ENCODE measurements around the gene IDI2. TPM values are rescaled to one million over a fixed set of nuclear protein-coding genes. Genes with fewer than 3 reads are reported as not detected.

The IDI2 gene
- polyA plus RNA-seq, 1 donor (not counting 4 experiments of a cell fraction or from before 2014, with no cell fraction given), result not detected

- TF ChIP-seq EZH2 (IDR thresholded peaks at IDR 0.05; ENCODE audit: low read length), result no peak
- TF ChIP-seq CTCF (optimal IDR thresholded peaks at IDR 0.05 in 1 of 3, IDR thresholded peaks at IDR 0.05 in 1 of 3, conservative IDR thresholded peaks at IDR 0.05 in 1 of 3; ENCODE audit: extremely low read depth in 1 of 3, insufficient read depth in 2 of 3, low read length in 3 of 3), result no peak
- FAIRE-seq (no peak), DNase-seq (ENCODE audit: low read depth, low spot score) (no peak)
- Histone ChIP-seq H3K4me3 (ENCODE audit: control insufficient read depth in 2 of 3, extremely low read depth in 1 of 3, insufficient read depth in 2 of 3, low read depth in 1 of 3, low read length in 3 of 3) (no peak overlapping the region), H3K4me2 (ENCODE audit: control insufficient read depth, extremely low read depth, insufficient read depth, low read depth, low read length) (no peak overlapping the region), H3K36me3 (ENCODE audit: control insufficient read depth in 2 of 2, extremely low read depth in 1 of 2, insufficient read depth in 2 of 2, low read length in 2 of 2) (peaks cover 18 to 27% of the 10 kb centered on the region in 2 experiments), H3K9ac (ENCODE audit: control insufficient read depth, extremely low read depth, insufficient read depth, low read length) (no peak overlapping the region), H3K79me2 (ENCODE audit: control insufficient read depth, insufficient read depth, low read length) (peaks cover 45% of the 10 kb centered on the region), H4K20me1 (ENCODE audit: control insufficient read depth, extremely low read depth, insufficient read depth, low read length) (peaks cover 34% of the 10 kb centered on the region), H3K9me3 (ENCODE audit: control insufficient read depth, low read depth, low read length) (no peaks in the 10 kb centered on the region), H2AFZ (ENCODE audit: control insufficient read depth, low read length) (no peak overlapping the region), H3K27ac (ENCODE audit: control insufficient read depth, insufficient read depth, low read length) (no peak overlapping the region), H3K27me3 (ENCODE audit: control insufficient read depth, extremely low read depth, insufficient read depth, low read length) (no peaks in the 10 kb centered on the region), H3K4me1 (ENCODE audit: control insufficient read depth, extremely low read depth, insufficient read depth, low read length) (peaks cover 15% of the 10 kb centered on the region), H3K9me1 (ENCODE audit: control insufficient read depth, extremely low read depth, insufficient read depth, low read length) (no peaks in the 10 kb centered on the region)
- dilution Hi-C loops (cut with MboI; ENCODE audit: extremely low pct_ligation_motif_present, low sequenced_read_pairs), result no loop called here
These were observed 18.5 kb upstream of the IDI2 start for GRCh38 chr10:1044146-1044545.

- no peak for TF ChIP-seq EZH2 (IDR thresholded peaks at IDR 0.05; ENCODE audit: low read length)
- TF ChIP-seq CTCF (optimal IDR thresholded peaks at IDR 0.05 in 1 of 3, IDR thresholded peaks at IDR 0.05 in 1 of 3, conservative IDR thresholded peaks at IDR 0.05 in 1 of 3; ENCODE audit: extremely low read depth in 1 of 3, insufficient read depth in 2 of 3, low read length in 3 of 3), result no peak
- Histone ChIP-seq H4K20me1 (ENCODE audit: control insufficient read depth, extremely low read depth, insufficient read depth, low read length) (peaks cover 34% of the 10 kb centered on the region), H3K9ac (ENCODE audit: control insufficient read depth, extremely low read depth, insufficient read depth, low read length) (no peak overlapping the region), H3K4me3 (ENCODE audit: control insufficient read depth in 2 of 3, extremely low read depth in 1 of 3, insufficient read depth in 2 of 3, low read depth in 1 of 3, low read length in 3 of 3) (no peak overlapping the region), H3K27me3 (ENCODE audit: control insufficient read depth, extremely low read depth, insufficient read depth, low read length) (no peaks in the 10 kb centered on the region), H3K4me2 (ENCODE audit: control insufficient read depth, extremely low read depth, insufficient read depth, low read depth, low read length) (no peak overlapping the region), H3K9me3 (ENCODE audit: control insufficient read depth, low read depth, low read length) (no peaks in the 10 kb centered on the region), H2AFZ (ENCODE audit: control insufficient read depth, low read length) (no peak overlapping the region), H3K4me1 (ENCODE audit: control insufficient read depth, extremely low read depth, insufficient read depth, low read length) (peaks cover 15% of the 10 kb centered on the region), H3K79me2 (ENCODE audit: control insufficient read depth, insufficient read depth, low read length) (peaks cover 45% of the 10 kb centered on the region), H3K36me3 (ENCODE audit: control insufficient read depth in 2 of 2, extremely low read depth in 1 of 2, insufficient read depth in 2 of 2, low read length in 2 of 2) (peaks cover 18 to 27% of the 10 kb centered on the region in 2 experiments), H3K27ac (ENCODE audit: control insufficient read depth, insufficient read depth, low read length) (no peak overlapping the region), H3K9me1 (ENCODE audit: control insufficient read depth, extremely low read depth, insufficient read depth, low read length) (no peaks in the 10 kb centered on the region)
- DNase-seq (ENCODE audit: low read depth, low spot score) (no peak), FAIRE-seq (no peak)
- dilution Hi-C loops (cut with MboI; ENCODE audit: extremely low pct_ligation_motif_present, low sequenced_read_pairs), result no loop called here
These were observed 17.9 kb upstream of the IDI2 start for GRCh38 chr10:1043532-1043995.
